WTC11 (cell line): ENCODE data around the gene SERPINB1. TPM values are rescaled to one million over a fixed set of nuclear protein-coding genes. Genes with fewer than 3 reads are reported as not detected.

Source experiments
- ATAC-seq: fragments of 200-7000 bp; cut with Tn5 transposase; 2 replicates; pipeline ENCODE4 v1.10.0; 2021; ENCODE audit warnings: mild to moderate bottlenecking, moderate library complexity
- CTCF ChIA-PET: fragments of 300-600 bp; sonication (Branson Sonifier 250); formaldehyde crosslinking; loops from one replicate; lab custom pipeline; 2021; ENCODE audit warnings: antibody characterized with exemption; lab: Charles Lee
- POLR2A ChIA-PET: fragments of 350-600 bp; sonication (Branson Sonifier 250); formaldehyde crosslinking; loops from one replicate; lab custom pipeline; 2021; ENCODE audit warnings: antibody characterized with exemption; lab: Charles Lee
- DNase-seq: peaks from one replicate; pipeline ENCODE4 v3.0.0; 2021; ENCODE audit warnings: low spot score
- H3K27ac Mint-ChIP-seq: 2 replicates; pipeline ENCODE4 v1.8.0; 2021; ENCODE audit warnings: mixed read lengths
- H3K27me3 Mint-ChIP-seq: 2 replicates; pipeline ENCODE4 v1.8.0; 2021; ENCODE audit warnings: low read depth, mild to moderate bottlenecking, moderate library complexity, mixed read lengths
- H3K36me3 Mint-ChIP-seq: 2 replicates; pipeline ENCODE4 v1.8.0; 2021; ENCODE audit warnings: mixed read lengths
- H3K4me1 Mint-ChIP-seq: 2 replicates; pipeline ENCODE4 v1.8.0; 2022; ENCODE audit warnings: mixed read lengths
- H3K4me3 Mint-ChIP-seq: 2 replicates; pipeline ENCODE4 v1.8.0; 2021; ENCODE audit warnings: mild to moderate bottlenecking, moderate library complexity, mixed read lengths
- H3K9me3 Mint-ChIP-seq: 2 replicates; pipeline ENCODE4 v1.8.0; 2021; ENCODE audit warnings: mixed read lengths
- CREM ChIP-seq: sonication (generic); formaldehyde crosslinking; IDR thresholded peaks from 2 replicates; pipeline ENCODE4 v1.8.1; 2022; ENCODE audit warnings: mild to moderate bottlenecking, missing genetic modification reagents, moderate library complexity
- FOXJ3 ChIP-seq: sonication (generic); formaldehyde crosslinking; IDR thresholded peaks from 2 replicates; pipeline ENCODE4 v1.9.0; 2021; ENCODE audit warnings: missing genetic modification reagents, mild to moderate bottlenecking, borderline replicate concordance
- FOXP1 ChIP-seq: sonication (generic); formaldehyde crosslinking; IDR thresholded peaks from 2 replicates; pipeline ENCODE4 v1.8.0; 2022; ENCODE audit warnings: missing genetic modification reagents, mild to moderate bottlenecking, moderate library complexity, borderline replicate concordance
- GABPB1 ChIP-seq: sonication (generic); formaldehyde crosslinking; IDR thresholded peaks from 2 replicates; pipeline ENCODE4 v1.8.1; 2023; ENCODE audit warnings: mild to moderate bottlenecking, missing genetic modification reagents
- HMGA2 ChIP-seq: fragments of 250-450 bp; sonication (Bioruptor Pico); IDR thresholded peaks from 2 replicates; pipeline ENCODE4 v1.4.0; 2021; ENCODE audit warnings: mild to moderate bottlenecking, moderate library complexity
- MYBL2 ChIP-seq: sonication (generic); formaldehyde crosslinking; IDR thresholded peaks from 2 replicates; pipeline ENCODE4 v1.8.1; 2023; ENCODE audit warnings: mild to moderate bottlenecking, moderate library complexity, missing genetic modification reagents
- RORB ChIP-seq: fragments of 250-450 bp; sonication (Bioruptor Pico); IDR thresholded peaks from 2 replicates; pipeline ENCODE4 v1.9.0; 2021; ENCODE audit warnings: mild to moderate bottlenecking
- TEAD4 ChIP-seq: sonication (generic); formaldehyde crosslinking; IDR thresholded peaks from 2 replicates; pipeline ENCODE4 v1.8.0; 2022; ENCODE audit warnings: mild to moderate bottlenecking, missing genetic modification reagents
- ZBTB21 ChIP-seq: sonication (generic); formaldehyde crosslinking; IDR thresholded peaks from 2 replicates; pipeline ENCODE4 v1.8.1; 2023; ENCODE audit warnings: mild to moderate bottlenecking, missing genetic modification reagents, borderline replicate concordance
- ZNF138 ChIP-seq: sonication (generic); formaldehyde crosslinking; conservative IDR thresholded peaks from 2 replicates; pipeline ENCODE4 v1.8.1; 2022; ENCODE audit warnings: mild to moderate bottlenecking, moderate library complexity, missing genetic modification reagents
- total RNA-seq: library from RNA; stranded (reverse); gene quantifications from 3 replicates; pipeline ENCODE4 v1.2.3, GENCODE V29; 2021
- TF ChIP-seq, protein P1 (sequence below): sonication (generic); formaldehyde crosslinking; IDR thresholded peaks from 2 replicates; pipeline ENCODE4 v1.8.1; 2023; ENCODE audit warnings: mild to moderate bottlenecking, moderate library complexity, missing genetic modification reagents
- TF ChIP-seq, protein P2 (sequence below): sonication (generic); formaldehyde crosslinking; IDR thresholded peaks from 2 replicates; pipeline ENCODE4 v1.8.1; 2022; ENCODE audit warnings: low read depth, mild to moderate bottlenecking, moderate library complexity, missing genetic modification reagents, borderline replicate concordance
- TF ChIP-seq, protein P3 (sequence below): sonication (generic); formaldehyde crosslinking; IDR thresholded peaks from 2 replicates; pipeline ENCODE4 v1.8.1; 2022; ENCODE audit warnings: missing genetic modification reagents, borderline replicate concordance
- TF ChIP-seq, protein P4 (sequence below): sonication (generic); formaldehyde crosslinking; IDR thresholded peaks from 2 replicates; pipeline ENCODE4 v1.8.0; 2023; ENCODE audit warnings: missing genetic modification reagents, mild to moderate bottlenecking, borderline replicate concordance
- TF ChIP-seq, protein P5 (sequence below): sonication (generic); formaldehyde crosslinking; IDR thresholded peaks from 2 replicates; pipeline ENCODE4 v1.8.1; 2022; ENCODE audit warnings: low read depth, missing genetic modification reagents, borderline replicate concordance
- TF ChIP-seq, protein P6 (sequence below): fragments of 200-600 bp; IDR thresholded peaks from 2 replicates; pipeline ENCODE4 v1.8.0; 2022; ENCODE audit warnings: antibody characterized with exemption
- TF ChIP-seq, protein P7 (sequence below): sonication (generic); formaldehyde crosslinking; IDR thresholded peaks from 2 replicates; pipeline ENCODE4 v1.8.0; 2023; ENCODE audit warnings: missing genetic modification reagents
- TF ChIP-seq, protein P8 (sequence below): sonication (generic); formaldehyde crosslinking; IDR thresholded peaks from 2 replicates; pipeline ENCODE4 v1.8.0; 2022; ENCODE audit warnings: mild to moderate bottlenecking, missing genetic modification reagents

Gene SERPINB1
- total RNA-seq, 1 experiment from 2014 or later = 14.8 TPM

DNA sequence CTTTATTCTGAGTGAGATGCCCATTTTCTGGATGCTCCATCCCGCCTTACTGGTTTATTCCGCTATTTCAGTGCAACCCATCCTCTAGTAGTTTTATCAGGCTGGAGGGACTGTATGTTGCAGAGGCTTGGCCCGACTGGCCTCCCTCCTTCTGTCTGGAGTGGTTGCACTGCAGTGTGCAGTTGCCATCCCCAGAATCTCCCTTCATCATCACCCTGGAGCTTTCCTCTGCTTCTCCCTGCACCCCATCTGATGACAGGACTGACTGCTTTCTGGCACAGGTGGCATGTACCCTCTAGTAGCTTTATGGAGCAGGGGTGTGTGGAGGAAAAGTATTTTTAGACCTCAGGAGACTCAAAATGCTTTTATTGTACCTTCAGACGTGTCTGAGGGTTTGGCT is 55.4 kb downstream of the SERPINB1 start:
- no peaks in the 10 kb centered on the region for H3K9me3 Mint-ChIP-seq
- peaks cover 26% of the 10 kb centered on the region for H3K36me3 Mint-ChIP-seq
- no peak for TF ChIP-seq RORB (CRISPR knock-in tag)
- TF ChIP-seq, protein P1, sequence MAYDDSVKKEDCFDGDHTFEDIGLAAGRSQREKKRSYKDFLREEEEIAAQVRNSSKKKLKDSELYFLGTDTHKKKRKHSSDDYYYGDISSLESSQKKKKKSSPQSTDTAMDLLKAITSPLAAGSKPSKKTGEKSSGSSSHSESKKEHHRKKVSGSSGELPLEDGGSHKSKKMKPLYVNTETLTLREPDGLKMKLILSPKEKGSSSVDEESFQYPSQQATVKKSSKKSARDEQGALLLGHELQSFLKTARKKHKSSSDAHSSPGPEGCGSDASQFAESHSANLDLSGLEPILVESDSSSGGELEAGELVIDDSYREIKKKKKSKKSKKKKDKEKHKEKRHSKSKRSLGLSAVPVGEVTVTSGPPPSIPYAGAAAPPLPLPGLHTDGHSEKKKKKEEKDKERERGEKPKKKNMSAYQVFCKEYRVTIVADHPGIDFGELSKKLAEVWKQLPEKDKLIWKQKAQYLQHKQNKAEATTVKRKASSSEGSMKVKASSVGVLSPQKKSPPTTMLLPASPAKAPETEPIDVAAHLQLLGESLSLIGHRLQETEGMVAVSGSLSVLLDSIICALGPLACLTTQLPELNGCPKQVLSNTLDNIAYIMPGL (CRISPR knock-in tag) = no peak
- TF ChIP-seq ZBTB21 (CRISPR knock-in tag) = no peak
- TF ChIP-seq, protein P2, sequence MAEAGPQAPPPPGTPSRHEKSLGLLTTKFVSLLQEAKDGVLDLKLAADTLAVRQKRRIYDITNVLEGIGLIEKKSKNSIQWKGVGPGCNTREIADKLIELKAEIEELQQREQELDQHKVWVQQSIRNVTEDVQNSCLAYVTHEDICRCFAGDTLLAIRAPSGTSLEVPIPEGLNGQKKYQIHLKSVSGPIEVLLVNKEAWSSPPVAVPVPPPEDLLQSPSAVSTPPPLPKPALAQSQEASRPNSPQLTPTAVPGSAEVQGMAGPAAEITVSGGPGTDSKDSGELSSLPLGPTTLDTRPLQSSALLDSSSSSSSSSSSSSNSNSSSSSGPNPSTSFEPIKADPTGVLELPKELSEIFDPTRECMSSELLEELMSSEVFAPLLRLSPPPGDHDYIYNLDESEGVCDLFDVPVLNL (CRISPR knock-in tag) = no peak
- TF ChIP-seq, protein P3, sequence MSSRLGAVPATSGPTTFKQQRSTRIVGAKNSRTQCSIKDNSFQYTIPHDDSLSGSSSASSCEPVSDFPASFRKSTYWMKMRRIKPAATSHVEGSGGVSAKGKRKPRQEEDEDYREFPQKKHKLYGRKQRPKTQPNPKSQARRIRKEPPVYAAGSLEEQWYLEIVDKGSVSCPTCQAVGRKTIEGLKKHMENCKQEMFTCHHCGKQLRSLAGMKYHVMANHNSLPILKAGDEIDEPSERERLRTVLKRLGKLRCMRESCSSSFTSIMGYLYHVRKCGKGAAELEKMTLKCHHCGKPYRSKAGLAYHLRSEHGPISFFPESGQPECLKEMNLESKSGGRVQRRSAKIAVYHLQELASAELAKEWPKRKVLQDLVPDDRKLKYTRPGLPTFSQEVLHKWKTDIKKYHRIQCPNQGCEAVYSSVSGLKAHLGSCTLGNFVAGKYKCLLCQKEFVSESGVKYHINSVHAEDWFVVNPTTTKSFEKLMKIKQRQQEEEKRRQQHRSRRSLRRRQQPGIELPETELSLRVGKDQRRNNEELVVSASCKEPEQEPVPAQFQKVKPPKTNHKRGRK = no peak
- no peak for TF ChIP-seq ZNF138 (CRISPR knock-in tag)
- TF ChIP-seq FOXJ3 (CRISPR knock-in tag) = no peak
- TF ChIP-seq, protein P4, sequence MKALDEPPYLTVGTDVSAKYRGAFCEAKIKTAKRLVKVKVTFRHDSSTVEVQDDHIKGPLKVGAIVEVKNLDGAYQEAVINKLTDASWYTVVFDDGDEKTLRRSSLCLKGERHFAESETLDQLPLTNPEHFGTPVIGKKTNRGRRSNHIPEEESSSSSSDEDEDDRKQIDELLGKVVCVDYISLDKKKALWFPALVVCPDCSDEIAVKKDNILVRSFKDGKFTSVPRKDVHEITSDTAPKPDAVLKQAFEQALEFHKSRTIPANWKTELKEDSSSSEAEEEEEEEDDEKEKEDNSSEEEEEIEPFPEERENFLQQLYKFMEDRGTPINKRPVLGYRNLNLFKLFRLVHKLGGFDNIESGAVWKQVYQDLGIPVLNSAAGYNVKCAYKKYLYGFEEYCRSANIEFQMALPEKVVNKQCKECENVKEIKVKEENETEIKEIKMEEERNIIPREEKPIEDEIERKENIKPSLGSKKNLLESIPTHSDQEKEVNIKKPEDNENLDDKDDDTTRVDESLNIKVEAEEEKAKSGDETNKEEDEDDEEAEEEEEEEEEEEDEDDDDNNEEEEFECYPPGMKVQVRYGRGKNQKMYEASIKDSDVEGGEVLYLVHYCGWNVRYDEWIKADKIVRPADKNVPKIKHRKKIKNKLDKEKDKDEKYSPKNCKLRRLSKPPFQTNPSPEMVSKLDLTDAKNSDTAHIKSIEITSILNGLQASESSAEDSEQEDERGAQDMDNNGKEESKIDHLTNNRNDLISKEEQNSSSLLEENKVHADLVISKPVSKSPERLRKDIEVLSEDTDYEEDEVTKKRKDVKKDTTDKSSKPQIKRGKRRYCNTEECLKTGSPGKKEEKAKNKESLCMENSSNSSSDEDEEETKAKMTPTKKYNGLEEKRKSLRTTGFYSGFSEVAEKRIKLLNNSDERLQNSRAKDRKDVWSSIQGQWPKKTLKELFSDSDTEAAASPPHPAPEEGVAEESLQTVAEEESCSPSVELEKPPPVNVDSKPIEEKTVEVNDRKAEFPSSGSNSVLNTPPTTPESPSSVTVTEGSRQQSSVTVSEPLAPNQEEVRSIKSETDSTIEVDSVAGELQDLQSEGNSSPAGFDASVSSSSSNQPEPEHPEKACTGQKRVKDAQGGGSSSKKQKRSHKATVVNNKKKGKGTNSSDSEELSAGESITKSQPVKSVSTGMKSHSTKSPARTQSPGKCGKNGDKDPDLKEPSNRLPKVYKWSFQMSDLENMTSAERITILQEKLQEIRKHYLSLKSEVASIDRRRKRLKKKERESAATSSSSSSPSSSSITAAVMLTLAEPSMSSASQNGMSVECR (CRISPR knock-in tag) = no peak
- TF ChIP-seq MYBL2 (CRISPR knock-in tag) = no peak
- TF ChIP-seq HMGA2 (CRISPR knock-in tag) = no peak
- TF ChIP-seq, protein P5, sequence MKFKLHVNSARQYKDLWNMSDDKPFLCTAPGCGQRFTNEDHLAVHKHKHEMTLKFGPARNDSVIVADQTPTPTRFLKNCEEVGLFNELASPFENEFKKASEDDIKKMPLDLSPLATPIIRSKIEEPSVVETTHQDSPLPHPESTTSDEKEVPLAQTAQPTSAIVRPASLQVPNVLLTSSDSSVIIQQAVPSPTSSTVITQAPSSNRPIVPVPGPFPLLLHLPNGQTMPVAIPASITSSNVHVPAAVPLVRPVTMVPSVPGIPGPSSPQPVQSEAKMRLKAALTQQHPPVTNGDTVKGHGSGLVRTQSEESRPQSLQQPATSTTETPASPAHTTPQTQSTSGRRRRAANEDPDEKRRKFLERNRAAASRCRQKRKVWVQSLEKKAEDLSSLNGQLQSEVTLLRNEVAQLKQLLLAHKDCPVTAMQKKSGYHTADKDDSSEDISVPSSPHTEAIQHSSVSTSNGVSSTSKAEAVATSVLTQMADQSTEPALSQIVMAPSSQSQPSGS (CRISPR knock-in tag) = no peak
- TF ChIP-seq TEAD4 (CRISPR knock-in tag) = no peak
- TF ChIP-seq, protein P6, sequence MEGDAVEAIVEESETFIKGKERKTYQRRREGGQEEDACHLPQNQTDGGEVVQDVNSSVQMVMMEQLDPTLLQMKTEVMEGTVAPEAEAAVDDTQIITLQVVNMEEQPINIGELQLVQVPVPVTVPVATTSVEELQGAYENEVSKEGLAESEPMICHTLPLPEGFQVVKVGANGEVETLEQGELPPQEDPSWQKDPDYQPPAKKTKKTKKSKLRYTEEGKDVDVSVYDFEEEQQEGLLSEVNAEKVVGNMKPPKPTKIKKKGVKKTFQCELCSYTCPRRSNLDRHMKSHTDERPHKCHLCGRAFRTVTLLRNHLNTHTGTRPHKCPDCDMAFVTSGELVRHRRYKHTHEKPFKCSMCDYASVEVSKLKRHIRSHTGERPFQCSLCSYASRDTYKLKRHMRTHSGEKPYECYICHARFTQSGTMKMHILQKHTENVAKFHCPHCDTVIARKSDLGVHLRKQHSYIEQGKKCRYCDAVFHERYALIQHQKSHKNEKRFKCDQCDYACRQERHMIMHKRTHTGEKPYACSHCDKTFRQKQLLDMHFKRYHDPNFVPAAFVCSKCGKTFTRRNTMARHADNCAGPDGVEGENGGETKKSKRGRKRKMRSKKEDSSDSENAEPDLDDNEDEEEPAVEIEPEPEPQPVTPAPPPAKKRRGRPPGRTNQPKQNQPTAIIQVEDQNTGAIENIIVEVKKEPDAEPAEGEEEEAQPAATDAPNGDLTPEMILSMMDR = no peak
- TF ChIP-seq, protein P7, sequence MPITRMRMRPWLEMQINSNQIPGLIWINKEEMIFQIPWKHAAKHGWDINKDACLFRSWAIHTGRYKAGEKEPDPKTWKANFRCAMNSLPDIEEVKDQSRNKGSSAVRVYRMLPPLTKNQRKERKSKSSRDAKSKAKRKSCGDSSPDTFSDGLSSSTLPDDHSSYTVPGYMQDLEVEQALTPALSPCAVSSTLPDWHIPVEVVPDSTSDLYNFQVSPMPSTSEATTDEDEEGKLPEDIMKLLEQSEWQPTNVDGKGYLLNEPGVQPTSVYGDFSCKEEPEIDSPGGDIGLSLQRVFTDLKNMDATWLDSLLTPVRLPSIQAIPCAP (CRISPR knock-in tag) = no peak
- no peak for TF ChIP-seq GABPB1 (CRISPR knock-in tag)
- TF ChIP-seq, protein P8, sequence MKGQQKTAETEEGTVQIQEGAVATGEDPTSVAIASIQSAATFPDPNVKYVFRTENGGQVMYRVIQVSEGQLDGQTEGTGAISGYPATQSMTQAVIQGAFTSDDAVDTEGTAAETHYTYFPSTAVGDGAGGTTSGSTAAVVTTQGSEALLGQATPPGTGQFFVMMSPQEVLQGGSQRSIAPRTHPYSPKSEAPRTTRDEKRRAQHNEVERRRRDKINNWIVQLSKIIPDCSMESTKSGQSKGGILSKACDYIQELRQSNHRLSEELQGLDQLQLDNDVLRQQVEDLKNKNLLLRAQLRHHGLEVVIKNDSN = no peak
- TF ChIP-seq CREM (CRISPR knock-in tag) = no peak
- TF ChIP-seq FOXP1 = no peak
- TF ChIP-seq, all 79 proteins: peak for 0
- no peaks in the 10 kb centered on the region for H3K27me3 Mint-ChIP-seq
- H3K4me3 Mint-ChIP-seq = no peak overlapping the region
- DNase-seq (no peak), ATAC-seq (no peak)
- peaks cover 16% of the 10 kb centered on the region for H3K4me1 Mint-ChIP-seq
- CTCF ChIA-PET = no interaction called here
- 0 out of 2 replicates have a peak overlapping the region, but pooled peaks have one; percentile 57 for H3K27ac Mint-ChIP-seq
- POLR2A ChIA-PET = no interaction called here
